K562 (cell line): ENCODE results near the gene RSPH9. TPM values are rescaled to one million over a fixed set of nuclear protein-coding genes. Genes with fewer than 3 reads are reported as not detected.

ENCODE experiments used
- ATAC-seq: fragments of 200-7000 bp; cut with Tn5 transposase; 3 replicates; pipeline ENCODE4 v1.9.1; 2020; ENCODE audit warnings: moderate library complexity
- BruUV-seq: library from RNA; stranded (reverse); fragments of 400-500 nt; replicated peaks from 2 replicates; lab custom pipeline; 2021; lab: Mats Ljungman, UMichigan
- CTCF ChIA-PET: fragments of 300-600 bp; formaldehyde crosslinking; extraction: SDS; loops from one replicate; lab custom pipeline; 2021; ENCODE audit warnings: low intra/inter-chr PET ratio; lab: Yijun Ruan, JAX
- POLR2A ChIA-PET: fragments of 300-600, 350-650 bp; sonication (Branson Sonifier 250); formaldehyde crosslinking; extraction: SDS; loops from one replicate; lab custom pipeline; 2021; ENCODE audit warnings: antibody characterized with exemption, inconsistent platforms; lab: Yijun Ruan, JAX
- DNase-seq, 4 experiments: peaks; one replicate each; pipeline versions ENCODE4 v3.0.0 to v3.0.0-alpha.2; 2011 to 2018; ENCODE audit warnings: low spot score in 3 of 4, mixed read lengths in 3 of 4; ENCODE audit errors: extremely low read depth in 1 of 4
- FAIRE-seq: peaks from 2 replicates; lab custom pipeline; 2011; peaks lifted over from hg19 to GRCh38; lab: Jason Lieb, UNC
- H2AFZ ChIP-seq: 2 replicates; pipeline ENCODE4 v1.6.0; 2011; ENCODE audit warnings: low read depth, low read length, control low read depth, inconsistent platforms
- H3K27ac ChIP-seq: fragments of 200-600 bp; 3 replicates; pipeline ENCODE4 v1.8.0; 2011; ENCODE audit warnings: low read depth, mild to moderate bottlenecking, control low read depth, inconsistent platforms, low read length, moderate library complexity, mixed read lengths; ENCODE audit errors: extremely low read depth
- H3K27me3 ChIP-seq, 2 experiments: fragments of 300-600 bp in 1 of 2; 2 replicates in 1 of 2; 3 replicates in 1 of 2; pipeline versions ENCODE4 v1.6.0 to v1.8.0; 2011; ENCODE audit warnings: inconsistent platforms in 2 of 2, low read length in 2 of 2, mild to moderate bottlenecking in 1 of 2, mixed read lengths in 1 of 2, moderate library complexity in 1 of 2; ENCODE audit not compliant: control insufficient read depth in 2 of 2, insufficient read depth in 2 of 2
- H3K36me3 ChIP-seq: fragments of 300-600 bp; 3 replicates; pipeline ENCODE4 v1.8.0; 2011; ENCODE audit warnings: mild to moderate bottlenecking, low read length, inconsistent platforms; ENCODE audit not compliant: control insufficient read depth, insufficient read depth
- H3K4me1 ChIP-seq, 2 experiments: fragments of 200-600 bp in 1 of 2; replicated peaks in 1 of 2; 2 replicates in 1 of 2; 3 replicates in 1 of 2; pipeline versions ENCODE4 v1.5.1 to v1.8.0; 2011; ENCODE audit warnings: inconsistent platforms in 2 of 2, low read length in 2 of 2, mild to moderate bottlenecking in 1 of 2, mixed read lengths in 1 of 2, moderate library complexity in 1 of 2; ENCODE audit not compliant: control insufficient read depth in 2 of 2, insufficient read depth in 2 of 2
- H3K4me2 ChIP-seq: 2 replicates; pipeline ENCODE4 v1.6.1; 2011; ENCODE audit warnings: low read length, control low read depth, inconsistent platforms, mixed read lengths; ENCODE audit not compliant: insufficient read depth
- H3K4me3 ChIP-seq: fragments of 200-600 bp; sonication (generic), shearing (Covaris generic); 2 replicates; pipeline ENCODE4 v1.5.1; 2016; ENCODE audit warnings: control low read depth, inconsistent platforms
- H3K79me2 ChIP-seq: fragments of 200-600 bp; 3 replicates; pipeline ENCODE4 v1.8.0; 2011; ENCODE audit warnings: low read length, inconsistent platforms; ENCODE audit not compliant: control insufficient read depth, insufficient read depth
- H3K9ac ChIP-seq, 2 experiments: 2 replicates each; pipeline versions ENCODE4 v1.6.0 to v1.6.1; 2011; ENCODE audit warnings: low read depth in 2 of 2, low read length in 2 of 2, control low read depth in 1 of 2, inconsistent platforms in 1 of 2, mild to moderate bottlenecking in 1 of 2, mixed read lengths in 1 of 2; ENCODE audit not compliant: insufficient read depth in 1 of 2
- H3K9me1 ChIP-seq: one replicate; pipeline ENCODE4 v1.6.0; 2011; ENCODE audit warnings: inconsistent platforms, mild to moderate bottlenecking, low read length, moderate library complexity; ENCODE audit not compliant: control insufficient read depth, insufficient read depth
- H3K9me3 ChIP-seq: replicated peaks from 2 replicates; pipeline ENCODE4 v1.5.1; 2011; ENCODE audit warnings: low read depth, low read length, inconsistent platforms; ENCODE audit not compliant: control insufficient read depth, insufficient read depth
- H4K20me1 ChIP-seq: replicated peaks from 2 replicates; pipeline ENCODE4 v1.6.1; 2011; ENCODE audit warnings: low read length, inconsistent platforms, mixed read lengths; ENCODE audit not compliant: control insufficient read depth, insufficient read depth
- HMBOX1 ChIP-seq: sonication (generic); IDR thresholded peaks from 2 replicates; pipeline ENCODE4 v1.6.1; 2016
- MBD2 ChIP-seq: sonication (generic); IDR thresholded peaks from 2 replicates; pipeline ENCODE4 v1.6.1; 2016; ENCODE audit warnings: low read depth, borderline replicate concordance
- PHTF2 ChIP-seq: fragments of 250-450 bp; sonication (Bioruptor Pico); IDR thresholded peaks from 2 replicates; pipeline ENCODE4 v1.5.0; 2021; ENCODE audit warnings: mild to moderate bottlenecking
- SETDB1 ChIP-seq: IDR thresholded peaks from one replicate; pipeline ENCODE4 v1.6.1; 2012; ENCODE audit warnings: low read length, control low read depth, inconsistent platforms
- YBX1 ChIP-seq: fragments of 450-650 bp; IDR thresholded peaks from 2 replicates; pipeline ENCODE4 v1.7.1; 2016; ENCODE audit warnings: mild to moderate bottlenecking
- ZKSCAN8 ChIP-seq: fragments of 200-800 bp; sonication (Bioruptor generic); IDR thresholded peaks from 2 replicates; pipeline ENCODE4 v1.6.1; 2016; ENCODE audit warnings: missing genetic modification characterization, missing compliant biosample characterization
- ZNF24 ChIP-seq: fragments of 450-650 bp; IDR thresholded peaks from 2 replicates; pipeline ENCODE4 v1.6.1; 2016
- ZNF436 ChIP-seq: fragments of 250-450, 450-650 bp; sonication (Bioruptor Pico); formaldehyde crosslinking; IDR thresholded peaks from 2 replicates; pipeline ENCODE4 v1.7.0; 2020; ENCODE audit warnings: mild to moderate bottlenecking
- WGBS: fragments of 100-300 bp; shearing (Covaris generic); methylation state at CpG from one replicate; pipeline ENCODE4 v1.1.6; 2016; ENCODE audit warnings: low coverage, mixed read lengths; ENCODE audit not compliant: insufficient coverage; ENCODE audit errors: missing lambda C conversion rate; 5-methylcytosine and 5-hydroxymethylcytosine counted together
- in situ Hi-C: fragments of 300-500 bp; cut with MboI; formaldehyde crosslinking; loops from 4 replicates; pipeline ENCODE4 v1.15.0; 2018; ENCODE audit warnings: inconsistent platforms, mixed read lengths
- intact Hi-C: fragments of 100-400 bp; cut with micrococcal nuclease; formaldehyde crosslinking; loops from 2 replicates; pipeline ENCODE4 v1.14.2; 2022
- polyA plus RNA-seq, 8 experiments: library from polyadenylated mRNA; depleted of rRNA in 4 of 8; stranded (reverse) in 5 of 8; unstranded in 3 of 8; fragments of >200 nt; fragmentation: Nextera tagmentation in 2 of 8; fragmentation: Illumina TruSeq in 1 of 8; extraction: Ambion mirVana in 2 of 8; extraction: Trizol in 1 of 8; gene quantifications; 2 replicates each; pipeline versions ENCODE4 v1.2.1 to v1.2.3, GENCODE V29; 2011 to 2014; ENCODE audit warnings: inconsistent platforms in 1 of 8, missing spikeins in 1 of 8
- total RNA-seq, 7 experiments: library from RNA; depleted of rRNA in 6 of 7; stranded (reverse); fragments of >200 nt in 6 of 7; fragmentation: Illumina TruSeq in 2 of 7; extraction: Trizol in 2 of 7; gene quantifications; 2 replicates each; pipeline versions ENCODE4 v1.2.1 to v1.2.3, GENCODE V29; 2011 to 2021; ENCODE audit warnings: low replicate concordance in 1 of 7

RSPH9 gene
- total and polyA plus RNA-seq, 9 of the 15 experiments (the other 6 are each of a cell fraction or from before 2014, with no cell fraction given) = 0.05 to 0.60 (median 0.39) TPM; not detected in 6

- Histone ChIP-seq H3K4me2 (no peak overlapping the region), H2AFZ (no peak overlapping the region), H3K79me2 (peaks cover under 1% of the 10 kb centered on the region; the same call in 1 of the 3 replicates), H3K9me3 (no peaks in the 10 kb centered on the region), H3K9me1 (peaks cover 8% of the 10 kb centered on the region), H3K4me1 (peaks cover 18 to 20% of the 10 kb centered on the region in 2 experiments), H3K9ac (no peak overlapping the region), H4K20me1 (no peaks in the 10 kb centered on the region; the same call in 1 of the 2 replicates), H3K27me3 (no peaks in the 10 kb centered on the region), H3K27ac (no peak overlapping the region), H3K4me3 (no peak overlapping the region), H3K36me3 (peaks cover 89% of the 10 kb centered on the region)
- no peak for ATAC-seq
- intact Hi-C loops (no loop called here), in situ Hi-C loops (no loop called here)
- TF ChIP-seq YBX1 = no peak
- no peak for TF ChIP-seq MBD2
- no peak for TF ChIP-seq SETDB1
- no peak for TF ChIP-seq ZNF436 (CRISPR knock-in tag)
- no peak for TF ChIP-seq PHTF2 (CRISPR knock-in tag)
- TF ChIP-seq HMBOX1 = no peak
- no peak for TF ChIP-seq ZKSCAN8 (CRISPR knock-in tag)
- TF ChIP-seq ZNF24 = no peak
- POLR2A ChIA-PET = interaction anchor here (0.6 to 2.4 kb wide), 6 partner anchors 8 to 568 kb away, joined by 3 to 15 read pairs (median 4); no protein-coding TSS in a partner anchor
- WGBS = 92% methylated on average over 2 of the region's 2 CpGs
- FAIRE-seq = no peak
- no peak for DNase-seq
- CTCF ChIA-PET = no interaction called here
- no TSS peak for BruUV-seq
Observed at GRCh38 chr6:43674291-43674690, 29.5 kb downstream of the RSPH9 start.
